Heart left ventricle (tissue), 13 donors: ENCODE data around the gene SP3.

Experiments used
- CTCF ChIP-seq, 12 donors: fragments of 200-600 bp; sonication (generic) in 4 of 12; IDR thresholded peaks; one replicate each; pipeline versions ENCODE4 v1.5.0 to v1.8.0; 2018 to 2022; ENCODE audit warnings: antibody characterized with exemption in 12 of 12, mild to moderate bottlenecking in 5 of 12
- POLR2A ChIP-seq, 2 donors: fragments of 450-650 bp; IDR thresholded peaks; one replicate each; pipeline ENCODE4 v1.6.1; 2017; ENCODE audit warnings: antibody characterized with exemption in 2 of 2, mild to moderate bottlenecking in 2 of 2, moderate library complexity in 2 of 2
- donor health status: ischemic (EF 13 %, LVEDD 7.1; RV severe dilation, severe dysfunction).
- donor health status: DM: no; HTN: yes; CAD: no.
- donor health status: DM: no; HTN: no; CAD: no.
- donor health status: ischemic (EF 25% LVEDD 6.9; RV normal size, moderate dysfunction).
- donor health status: ischemic (EF 25% LVEDD 5.7; RV mildly dilated, moderate dysfunction).
- donor health status: ischemic (EF 35%, LVEDD 5.7; RV mildly dilated, moderate dysfunction).
- donor health status: nonischemic (EF 11% LVEDD 7.7; RV severe dilation, severe dysfunction).
- donor health status: DM: yes; HTN: yes; CAD: no.
- donor health status: PGD.
- donor health status: ischemic (EF 29% LVEDD 5.4; RV normal size, mild dysfunction).
- donor health status: nonischemic (EF 23%, LVEDD 6.1; RV moderate dilation, normal function).

GRCh38 chr2:173990970-173991819 is 26.0 kb upstream of the SP3 start:
- TF ChIP-seq CTCF (IDR thresholded peaks at IDR 0.05) (no peak), POLR2A (IDR thresholded peaks at IDR 0.05) (no peak)
